ENCODE data around the gene CCSAP.

Gene CCSAP

DNA sequence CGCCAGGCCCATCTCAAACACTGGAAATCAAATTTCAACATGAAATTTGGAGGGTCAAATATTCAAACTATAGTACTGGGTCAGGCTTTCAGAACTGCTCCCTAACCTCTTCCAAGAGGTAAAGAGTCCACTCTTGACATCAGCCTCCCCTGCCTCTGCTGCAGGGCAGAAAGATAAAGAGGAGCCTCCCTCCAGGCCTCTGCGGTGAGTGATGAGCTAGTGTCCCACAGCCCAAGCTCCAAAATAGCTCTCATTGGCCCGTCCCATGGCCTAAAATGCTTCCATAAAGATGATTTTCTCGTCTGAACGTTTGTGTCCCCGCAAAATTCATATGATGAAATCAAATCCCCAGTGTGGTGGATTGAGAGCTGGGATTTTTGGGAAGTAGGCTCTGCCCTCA, 33.7 kb upstream of the CCSAP start:
- TF ChIP-seq, protein P1, sequence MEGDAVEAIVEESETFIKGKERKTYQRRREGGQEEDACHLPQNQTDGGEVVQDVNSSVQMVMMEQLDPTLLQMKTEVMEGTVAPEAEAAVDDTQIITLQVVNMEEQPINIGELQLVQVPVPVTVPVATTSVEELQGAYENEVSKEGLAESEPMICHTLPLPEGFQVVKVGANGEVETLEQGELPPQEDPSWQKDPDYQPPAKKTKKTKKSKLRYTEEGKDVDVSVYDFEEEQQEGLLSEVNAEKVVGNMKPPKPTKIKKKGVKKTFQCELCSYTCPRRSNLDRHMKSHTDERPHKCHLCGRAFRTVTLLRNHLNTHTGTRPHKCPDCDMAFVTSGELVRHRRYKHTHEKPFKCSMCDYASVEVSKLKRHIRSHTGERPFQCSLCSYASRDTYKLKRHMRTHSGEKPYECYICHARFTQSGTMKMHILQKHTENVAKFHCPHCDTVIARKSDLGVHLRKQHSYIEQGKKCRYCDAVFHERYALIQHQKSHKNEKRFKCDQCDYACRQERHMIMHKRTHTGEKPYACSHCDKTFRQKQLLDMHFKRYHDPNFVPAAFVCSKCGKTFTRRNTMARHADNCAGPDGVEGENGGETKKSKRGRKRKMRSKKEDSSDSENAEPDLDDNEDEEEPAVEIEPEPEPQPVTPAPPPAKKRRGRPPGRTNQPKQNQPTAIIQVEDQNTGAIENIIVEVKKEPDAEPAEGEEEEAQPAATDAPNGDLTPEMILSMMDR (IDR thresholded peaks at IDR 0.05), result no peak
- no peak for DNase-seq (ENCODE audit: low spot score)
- no peak overlapping the region for H3K4me3 ChIP-seq
- H3K27ac ChIP-seq, result no peak overlapping the region

GRCh38 chr1:229374485-229374884, 31.6 kb upstream of the CCSAP start:
- Histone ChIP-seq H3K27ac (no peak overlapping the region), H3K4me3 (no peak overlapping the region)
- DNase-seq (ENCODE audit: low spot score), result no peak
- TF ChIP-seq, protein P1 (IDR thresholded peaks at IDR 0.05), result no peak

DNA sequence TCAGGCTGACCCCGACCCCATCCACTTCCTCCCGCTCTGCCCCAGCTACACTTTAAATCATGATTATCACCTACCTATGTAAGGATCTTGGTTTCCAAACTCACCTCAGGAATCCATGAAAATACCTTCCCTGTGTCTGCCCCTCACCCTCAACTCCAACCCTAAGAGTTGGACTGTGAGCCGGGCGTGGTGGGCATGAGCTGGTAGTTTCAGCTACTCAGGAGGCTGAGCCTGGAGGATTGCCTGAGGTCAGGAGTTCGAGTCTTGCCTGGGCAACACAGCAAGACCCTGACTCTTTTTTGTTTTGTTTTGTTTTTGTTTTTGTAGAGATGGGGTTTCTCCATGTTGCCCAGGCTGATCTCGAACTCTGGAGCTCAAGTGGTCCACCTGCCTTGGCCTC, 30.5 kb upstream of the CCSAP start:
- Histone ChIP-seq H3K4me3 (no peak overlapping the region), H3K27ac (no peak overlapping the region)
- TF ChIP-seq, protein P1 (IDR thresholded peaks at IDR 0.05), result no peak
- no peak for DNase-seq (ENCODE audit: low spot score)

DNA sequence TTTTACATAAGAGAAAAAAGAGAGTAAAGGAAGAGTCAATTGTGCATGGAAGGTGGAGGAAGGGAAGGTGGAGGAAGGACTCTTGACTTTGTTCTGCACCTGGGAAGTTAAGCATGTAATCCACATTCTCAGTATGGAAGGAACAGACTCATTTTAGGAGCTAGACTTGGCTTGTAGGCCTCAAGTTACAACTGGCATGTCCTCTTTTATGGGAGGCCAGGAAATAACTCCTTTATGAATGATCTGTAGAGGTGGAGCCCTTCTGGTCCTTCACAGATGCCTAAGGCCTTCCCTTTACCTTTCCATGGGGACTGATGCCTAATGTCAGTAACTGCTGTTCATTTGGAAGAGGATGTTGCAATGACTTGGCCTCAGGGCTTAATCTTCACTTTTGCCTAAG, 29.4 kb upstream of the CCSAP start:
- no peak for DNase-seq (ENCODE audit: low spot score)
- TF ChIP-seq, protein P1 (IDR thresholded peaks at IDR 0.05), result no peak
- H3K27ac ChIP-seq, result no peak overlapping the region
- no peak overlapping the region for H3K4me3 ChIP-seq

- Histone ChIP-seq H3K4me3 (no peak overlapping the region), H3K27ac (no peak overlapping the region)
- TF ChIP-seq, protein P1 (IDR thresholded peaks at IDR 0.05), result no peak
- no peak for DNase-seq (ENCODE audit: low spot score)
Measured at GRCh38 chr1:229371624-229372023, 28.8 kb upstream of the CCSAP start.

- TF ChIP-seq, protein P1 (IDR thresholded peaks at IDR 0.05), result no peak
- no peak for DNase-seq (ENCODE audit: low spot score)
- Histone ChIP-seq H3K4me3 (peak overlapping the region; percentile 19), H3K27ac (no peak overlapping the region)
Measured at GRCh38 chr1:229370601-229371021, 27.8 kb upstream of the CCSAP start.

DNA sequence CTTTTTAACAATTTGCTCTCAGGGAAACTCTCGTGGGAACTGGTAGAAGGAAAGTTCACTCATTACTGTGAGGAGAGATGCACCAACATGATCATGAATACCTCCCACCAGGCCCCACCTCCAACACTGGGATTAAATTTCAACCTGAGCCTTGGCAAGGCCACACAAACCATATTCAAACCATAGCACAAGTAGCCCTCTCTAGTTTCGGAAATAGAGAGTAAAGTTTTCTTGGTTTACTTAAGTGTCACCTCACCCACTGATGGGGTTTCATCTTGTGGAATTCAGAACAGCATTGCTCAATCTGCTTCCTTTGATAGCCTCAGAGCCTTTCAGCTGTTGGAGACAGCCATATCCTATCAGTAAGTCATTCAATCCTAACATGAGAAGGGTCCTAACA, 25.5 kb upstream of the CCSAP start:
- TF ChIP-seq, protein P1 (IDR thresholded peaks at IDR 0.05), result no peak
- Histone ChIP-seq H3K4me3 (no peak overlapping the region), H3K27ac (no peak overlapping the region)
- DNase-seq (ENCODE audit: low spot score), result no peak

All from coronary artery (tissue), 2 donors.